ENCODE results near the gene PKP4.

- TF ChIP-seq, protein P1, sequence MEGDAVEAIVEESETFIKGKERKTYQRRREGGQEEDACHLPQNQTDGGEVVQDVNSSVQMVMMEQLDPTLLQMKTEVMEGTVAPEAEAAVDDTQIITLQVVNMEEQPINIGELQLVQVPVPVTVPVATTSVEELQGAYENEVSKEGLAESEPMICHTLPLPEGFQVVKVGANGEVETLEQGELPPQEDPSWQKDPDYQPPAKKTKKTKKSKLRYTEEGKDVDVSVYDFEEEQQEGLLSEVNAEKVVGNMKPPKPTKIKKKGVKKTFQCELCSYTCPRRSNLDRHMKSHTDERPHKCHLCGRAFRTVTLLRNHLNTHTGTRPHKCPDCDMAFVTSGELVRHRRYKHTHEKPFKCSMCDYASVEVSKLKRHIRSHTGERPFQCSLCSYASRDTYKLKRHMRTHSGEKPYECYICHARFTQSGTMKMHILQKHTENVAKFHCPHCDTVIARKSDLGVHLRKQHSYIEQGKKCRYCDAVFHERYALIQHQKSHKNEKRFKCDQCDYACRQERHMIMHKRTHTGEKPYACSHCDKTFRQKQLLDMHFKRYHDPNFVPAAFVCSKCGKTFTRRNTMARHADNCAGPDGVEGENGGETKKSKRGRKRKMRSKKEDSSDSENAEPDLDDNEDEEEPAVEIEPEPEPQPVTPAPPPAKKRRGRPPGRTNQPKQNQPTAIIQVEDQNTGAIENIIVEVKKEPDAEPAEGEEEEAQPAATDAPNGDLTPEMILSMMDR (IDR thresholded peaks at IDR 0.05), result no peak
- TF ChIP-seq EZH2 (IDR thresholded peaks at IDR 0.05; ENCODE audit: borderline replicate concordance, insufficient read depth, low read depth, low read length, poor library complexity, severe bottlenecking), result no peak
These were observed 98.2 kb downstream of the PKP4 start for GRCh38 chr2:158554996-158555395.
